Endometrial microvascular endothelial cells (primary cell): ENCODE data around the gene RGS7. TPM values are rescaled to one million over a fixed set of nuclear protein-coding genes. Genes with fewer than 3 reads are reported as not detected.
"Not testable (repeated sequence)": the region's sequence is repeated elsewhere in the genome, so short reads cannot be mapped to it uniquely, and the experiment has no call there.

ENCODE experiments used
- in situ Hi-C: cut with HindIII; loops from 2 replicates; pipeline ENCODE4 v1.10.0; 2017; ENCODE audit warnings: low sequenced_read_pairs, low pct_unique_long_range_greater_than_20kb; ENCODE audit errors: inconsistent ontology term
- total RNA-seq: library from RNA; depleted of rRNA; stranded (reverse); fragments of >200 nt; gene quantifications from one replicate; pipeline ENCODE4 v1.2.3, GENCODE V29; 2015; ENCODE audit errors: inconsistent ontology term

The RGS7 gene
- total RNA-seq, 1 donor from 2014 or later: 0.74 TPM

- in situ Hi-C loops: not testable (repeated sequence)
These were observed 191.7 kb downstream of the RGS7 start for GRCh38 chr1:241165256-241165655.

DNA sequence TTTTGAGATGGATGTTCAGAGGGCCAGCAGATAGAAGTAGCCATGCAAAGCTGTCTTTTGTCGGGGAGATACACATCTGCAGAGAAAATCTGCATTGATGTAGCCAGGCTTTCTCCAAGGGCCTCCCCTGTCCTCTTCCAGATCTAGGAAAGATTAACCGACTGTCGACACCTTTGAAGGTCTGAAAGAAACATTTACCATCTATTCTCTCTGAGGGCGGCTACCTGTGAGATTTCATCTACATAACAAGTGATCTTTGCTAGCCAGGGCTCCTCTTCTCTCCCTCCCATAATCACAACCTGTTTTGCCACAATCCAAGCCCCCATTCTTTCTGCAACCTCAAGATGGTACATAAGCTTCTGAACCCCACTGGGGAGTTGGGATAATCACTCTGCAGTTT, 193.6 kb downstream of the RGS7 start:
- in situ Hi-C loops: no loop called here

DNA sequence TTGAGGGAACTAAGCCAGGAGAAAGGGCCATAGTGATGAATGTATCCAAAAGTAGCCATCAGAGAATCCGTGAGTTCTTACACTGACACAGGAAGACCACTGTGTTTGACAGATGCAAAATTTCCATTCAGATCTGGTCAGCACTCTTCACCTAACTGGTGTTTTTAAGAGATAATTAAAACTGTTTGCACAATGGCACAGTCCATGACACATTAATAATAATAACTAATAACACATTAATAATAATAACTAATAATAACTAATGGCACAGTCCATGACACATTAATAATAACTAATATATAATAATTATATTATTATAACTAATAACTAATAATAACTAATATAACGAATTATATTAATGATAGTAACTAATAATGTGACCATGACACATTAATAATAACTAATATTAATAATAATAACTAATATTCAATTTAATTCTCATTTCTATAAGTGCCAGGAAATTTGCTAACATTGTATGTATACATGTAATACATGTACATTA, 195.8 kb downstream of the RGS7 start:
- in situ Hi-C loops: no loop called here

DNA sequence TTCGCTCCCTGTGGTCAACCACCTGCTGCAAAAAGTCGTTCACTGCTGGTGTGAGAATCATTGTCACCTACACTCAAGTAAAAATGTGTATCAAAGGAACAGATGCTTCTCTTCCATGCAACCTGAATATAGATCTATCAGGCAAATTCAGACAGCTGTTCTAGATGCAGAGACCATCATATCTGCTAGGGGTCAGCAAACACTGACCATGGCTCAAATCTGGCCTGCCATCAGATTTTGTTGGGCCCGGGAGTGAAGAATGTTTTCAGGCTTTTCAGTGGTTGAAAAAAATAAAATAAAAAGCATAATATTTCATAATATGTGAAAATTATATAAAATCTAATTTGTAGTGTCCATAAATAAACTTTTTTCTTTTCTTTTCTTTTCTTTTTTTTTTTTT, 199.6 kb downstream of the RGS7 start:
- in situ Hi-C loops: no loop called here

DNA sequence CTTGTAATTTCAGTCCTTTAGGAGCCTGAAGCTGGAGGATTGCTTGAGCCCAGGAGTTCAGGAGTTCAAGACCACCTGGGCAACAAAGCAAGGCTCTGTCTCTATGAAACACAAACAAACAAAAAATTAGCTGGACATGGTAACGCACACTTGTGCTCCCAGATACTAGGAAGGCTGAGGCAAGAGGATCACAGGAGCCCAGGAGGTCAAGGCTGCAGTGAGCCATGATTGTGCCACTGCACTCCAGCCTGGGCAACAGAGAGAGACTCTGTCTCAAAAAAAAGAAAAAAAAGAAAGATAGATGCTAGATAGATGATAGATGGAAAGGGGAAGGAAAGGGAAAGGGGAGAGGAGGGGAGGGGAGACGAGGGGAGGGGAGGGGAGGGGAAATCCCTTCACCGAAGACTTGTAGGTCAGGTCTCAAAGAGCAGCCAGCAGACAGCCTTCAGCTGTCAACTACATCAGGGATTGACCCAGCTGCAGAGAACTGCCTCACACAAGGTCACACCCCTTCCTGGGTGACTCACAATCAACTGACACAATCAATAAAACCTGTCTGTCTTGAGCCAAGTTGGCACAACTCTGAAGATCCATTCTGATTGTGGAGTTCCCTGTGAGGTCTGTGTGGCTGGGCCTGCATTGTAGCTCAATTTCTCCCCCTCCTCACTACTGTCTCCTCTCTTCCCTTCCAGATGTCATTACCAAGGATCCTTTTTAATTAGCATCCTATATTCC, 200.6 kb downstream of the RGS7 start:
- in situ Hi-C loops: no loop called here

DNA sequence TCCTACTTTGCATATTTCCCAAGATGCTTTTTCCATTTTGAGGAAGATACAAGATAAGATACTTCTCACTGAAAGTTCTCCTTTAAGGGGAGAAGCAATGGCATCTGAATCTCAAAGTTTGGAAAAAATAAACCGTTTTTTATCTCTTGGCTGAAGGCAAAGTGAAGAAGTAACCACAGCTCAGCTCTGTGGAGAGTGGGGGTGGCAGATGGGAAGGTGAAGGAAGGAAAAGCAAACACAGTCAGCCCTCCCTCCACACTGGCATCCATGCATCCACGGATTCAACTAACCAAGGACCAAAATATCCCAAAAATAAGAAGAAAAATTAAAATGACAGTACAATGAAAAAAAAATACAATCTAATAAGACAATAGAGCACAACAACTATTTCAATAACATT, 211.1 kb downstream of the RGS7 start:
- in situ Hi-C loops: no loop called here

DNA sequence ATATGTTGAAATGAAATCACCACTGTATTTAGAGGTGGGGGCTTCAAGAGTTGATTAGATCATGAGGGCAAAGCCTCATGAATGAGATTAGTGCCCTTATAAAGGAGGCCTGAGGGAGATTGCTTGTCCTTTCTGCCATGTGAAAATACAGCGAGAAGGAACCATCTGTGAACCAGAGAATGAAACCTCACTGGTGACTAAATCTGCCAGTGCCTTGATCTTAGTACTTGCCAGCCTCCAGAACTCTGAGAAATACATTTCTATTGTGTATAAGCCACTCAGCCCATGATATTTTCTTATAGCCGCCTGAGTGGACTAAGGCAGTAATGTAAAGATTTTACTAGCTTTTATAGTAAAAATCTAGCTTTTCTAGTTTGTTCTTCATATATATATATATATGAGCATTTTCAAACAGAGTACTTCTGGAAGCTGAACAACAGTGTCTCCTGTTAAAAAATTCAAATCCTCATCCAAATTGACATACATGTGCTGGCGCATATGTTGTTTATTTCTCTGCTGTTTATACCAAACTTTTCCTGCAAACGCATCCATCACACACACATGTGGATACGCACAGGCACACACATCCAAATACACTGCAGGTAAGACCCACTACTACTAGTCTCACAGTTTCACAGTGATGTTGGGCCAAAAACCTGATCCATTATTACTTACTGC, 213.1 kb downstream of the RGS7 start:
- in situ Hi-C loops: no loop called here

DNA sequence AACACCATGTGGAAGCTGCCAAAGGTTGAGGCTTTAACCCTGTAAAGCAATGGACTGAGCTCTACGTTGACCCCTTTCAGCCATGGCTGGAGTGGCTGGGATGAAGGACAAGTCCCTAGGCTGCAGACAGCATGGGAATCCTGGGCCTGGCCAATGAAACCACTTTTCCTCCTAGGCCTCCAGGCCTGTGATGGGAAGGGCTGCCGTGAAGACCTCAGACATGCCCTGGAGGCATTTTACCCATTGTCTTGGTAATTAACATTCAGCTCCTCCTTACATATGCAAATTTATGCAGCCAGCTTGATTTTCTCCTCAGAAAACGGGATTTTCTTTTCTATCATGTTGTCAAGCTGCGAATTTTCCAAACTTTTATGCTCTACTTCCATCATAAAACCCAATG, 214.5 kb downstream of the RGS7 start:
- in situ Hi-C loops: no loop called here

GRCh38 chr1:241141646-241142045, 215.4 kb downstream of the RGS7 start:
- in situ Hi-C loops: not testable (repeated sequence)

- in situ Hi-C loops: no loop called here
These were observed 216.3 kb downstream of the RGS7 start for GRCh38 chr1:241140670-241141069.

- in situ Hi-C loops: no loop called here
These were observed 218.0 kb downstream of the RGS7 start for GRCh38 chr1:241139047-241139446.

- in situ Hi-C loops: no loop called here
These were observed 218.8 kb downstream of the RGS7 start for GRCh38 chr1:241138248-241138647.

GRCh38 chr1:241136389-241136788, 220.6 kb downstream of the RGS7 start:
- in situ Hi-C loops: no loop called here

GRCh38 chr1:241131636-241132194, 225.3 kb downstream of the RGS7 start:
- in situ Hi-C loops: no loop called here

DNA sequence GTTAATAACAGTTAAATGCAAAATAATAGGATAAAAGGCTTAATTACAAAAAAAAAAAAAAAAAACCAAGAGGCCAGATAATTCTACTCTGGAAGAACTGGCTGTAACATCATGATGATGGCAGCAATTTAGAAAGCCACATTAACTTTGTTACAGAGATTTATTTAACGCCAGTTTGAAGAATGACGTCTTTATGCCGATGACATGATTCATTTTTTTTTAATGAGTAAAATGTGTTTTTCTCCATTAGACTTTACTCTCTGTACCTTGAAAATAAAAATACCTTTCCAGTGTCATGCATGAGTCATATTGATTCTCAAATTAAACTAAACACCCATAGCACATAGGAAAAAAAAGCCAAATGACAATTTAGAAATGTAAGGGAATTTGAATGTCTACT, 226.1 kb downstream of the RGS7 start:
- in situ Hi-C loops: no loop called here

DNA sequence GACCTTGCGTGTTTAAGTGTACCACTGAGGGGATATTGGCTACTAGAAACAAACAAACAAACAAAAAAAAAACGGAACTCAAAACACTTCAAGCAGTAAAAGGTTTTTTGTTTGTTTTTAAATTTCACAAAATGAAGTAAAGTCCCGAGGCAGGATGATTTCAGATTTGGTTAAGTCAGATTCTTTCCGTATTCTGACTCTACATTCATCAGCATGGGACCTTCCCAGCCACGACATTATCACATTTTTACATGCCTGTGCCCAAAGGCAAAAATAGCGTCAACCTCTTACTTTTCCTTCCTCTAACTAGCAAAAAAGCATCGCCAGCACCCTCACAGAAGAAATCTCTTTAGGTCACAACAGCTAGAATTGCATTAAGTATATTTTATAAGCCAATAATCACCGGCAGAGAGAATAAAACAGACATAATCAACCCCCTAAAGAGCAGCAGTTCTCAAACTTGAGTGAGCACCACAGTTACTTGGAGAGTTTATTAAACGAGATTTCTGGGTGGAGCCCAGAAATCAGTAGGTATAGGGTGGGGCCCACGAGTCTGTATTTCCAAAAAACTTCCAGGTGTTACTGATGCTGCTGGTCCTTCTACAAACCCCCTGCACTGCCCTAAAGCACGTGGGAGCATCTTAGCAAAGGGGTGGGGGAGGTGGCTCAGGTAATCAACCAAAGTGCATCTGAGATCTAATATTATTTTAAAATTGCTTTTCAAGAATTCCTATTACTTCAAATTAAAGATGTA, 227.6 kb downstream of the RGS7 start:
- in situ Hi-C loops: no loop called here

DNA sequence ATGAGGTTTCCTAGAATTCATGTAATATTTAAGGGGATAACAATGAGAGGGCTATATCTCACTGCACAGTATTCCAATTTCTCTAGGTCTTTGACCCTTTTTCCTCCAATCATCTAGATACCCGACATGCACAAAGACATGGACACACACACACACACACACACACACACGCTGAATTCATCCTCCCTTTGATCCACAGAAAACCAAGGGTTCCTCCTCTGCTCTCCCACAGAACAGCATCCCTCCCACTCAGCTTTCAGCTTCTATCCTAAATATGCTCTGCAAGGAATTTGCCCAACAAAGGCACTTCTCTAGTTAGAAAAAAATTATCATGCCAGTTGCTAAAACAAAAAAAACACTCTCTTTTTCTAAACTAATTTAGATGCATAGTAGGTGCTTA, 231.7 kb downstream of the RGS7 start:
- in situ Hi-C loops: no loop called here

DNA sequence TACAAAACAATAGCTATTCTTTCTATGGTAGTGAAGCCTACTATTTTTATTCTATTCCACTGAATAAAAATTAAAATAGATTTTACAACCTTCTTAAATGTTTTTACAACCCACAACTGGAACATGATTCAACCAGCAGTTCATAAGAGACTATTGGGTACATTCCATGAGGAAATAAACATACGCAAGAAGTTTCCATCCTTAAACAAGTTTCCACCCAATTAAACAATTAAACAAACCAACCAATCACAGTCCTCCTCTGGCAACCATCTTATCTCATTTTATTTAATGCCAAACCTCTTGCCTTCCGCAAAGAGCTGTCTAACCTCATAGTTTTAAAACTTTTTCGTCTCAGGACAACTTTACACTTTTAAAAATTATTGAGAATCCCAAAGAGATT, 239.0 kb downstream of the RGS7 start:
- in situ Hi-C loops: no loop called here

- in situ Hi-C loops: no loop called here
These were observed 241.2 kb downstream of the RGS7 start for GRCh38 chr1:241115784-241116183.
